ENCODE results near the gene OR10A2.
A peak's percentile ranks its signal among the peaks of the same experiment; 100 is the strongest.
"Not testable (repeated sequence)": the region's sequence is repeated elsewhere in the genome, so short reads cannot be mapped to it uniquely, and the experiment has no call there.

Gene OR10A2

GRCh38 chr11:6862961-6863360 lies at the start of gene OR10A2:
TSS of gene OR10A2 (plus strand) at chr11:6863057. CDS start at chr11:6869755, 6,698 bp downstream.
- DNase-seq = no peak

GRCh38 chr11:6813656-6814055 lies 49.2 kb upstream of the OR10A2 start:
- no peak for DNase-seq

- DNase-seq = no peak
Observed at GRCh38 chr11:6817694-6818093, 45.2 kb upstream of the OR10A2 start.

GRCh38 chr11:6818967-6819366 lies 43.9 kb upstream of the OR10A2 start:
- DNase-seq = no peak

GRCh38 chr11:6824136-6824823 lies 38.6 kb upstream of the OR10A2 start:
- DNase-seq = no peak

- peak; percentile 48 for DNase-seq
Observed at GRCh38 chr11:6825231-6825744, 37.6 kb upstream of the OR10A2 start.

GRCh38 chr11:6828103-6828502 lies 34.8 kb upstream of the OR10A2 start:
- DNase-seq = peak; percentile 19

GRCh38 chr11:6833356-6833755 lies 29.5 kb upstream of the OR10A2 start:
- DNase-seq = no peak

GRCh38 chr11:6834021-6834420 lies 28.8 kb upstream of the OR10A2 start:
- no peak for DNase-seq

GRCh38 chr11:6841694-6842093 lies 21.2 kb upstream of the OR10A2 start:
- DNase-seq = no peak

- DNase-seq = no peak
Observed at GRCh38 chr11:6843670-6844069, 19.2 kb upstream of the OR10A2 start.

GRCh38 chr11:6844356-6844755 lies 18.5 kb upstream of the OR10A2 start:
- no peak for DNase-seq

GRCh38 chr11:6845383-6845782 lies 17.5 kb upstream of the OR10A2 start, which contains the start of gene OR10A5:
TSS of gene OR10A5 (plus strand) at chr11:6845683. CDS start at chr11:6845683, 0 bp downstream.
- no peak for DNase-seq

- no peak for DNase-seq
Observed at GRCh38 chr11:6850526-6850925, 12.3 kb upstream of the OR10A2 start.

- not testable (repeated sequence) for DNase-seq
Observed at GRCh38 chr11:6854801-6855200, 8.1 kb upstream of the OR10A2 start.

GRCh38 chr11:6855971-6856541 lies 6.8 kb upstream of the OR10A2 start:
- DNase-seq = peak; percentile 12

- peak; percentile 27 for DNase-seq
Observed at GRCh38 chr11:6856871-6857270, 6.0 kb upstream of the OR10A2 start.

GRCh38 chr11:6864438-6864837 lies 1.6 kb downstream of the OR10A2 start:
- peak; percentile 12 for DNase-seq

- no peak for DNase-seq
Observed at GRCh38 chr11:6871278-6871677, 8.4 kb downstream of the OR10A2 start.

GRCh38 chr11:6875761-6876160 lies 12.9 kb downstream of the OR10A2 start:
- no peak for DNase-seq

GRCh38 chr11:6876325-6876724 lies 13.5 kb downstream of the OR10A2 start, which contains the start of gene OR10A4:
TSS of gene OR10A4 (plus strand) at chr11:6876625. CDS start at chr11:6876648, 23 bp downstream.
- no peak for DNase-seq

GRCh38 chr11:6876914-6877313 lies 14.1 kb downstream of the OR10A2 start:
- DNase-seq = no peak

- no peak for DNase-seq
Observed at GRCh38 chr11:6882751-6883150, 19.9 kb downstream of the OR10A2 start.

- DNase-seq = not testable (repeated sequence)
Observed at GRCh38 chr11:6887711-6888110, 24.9 kb downstream of the OR10A2 start.
